Astrocyte of the spinal cord (primary cell): ENCODE results near the gene SELENOI.
A peak's percentile ranks its signal among the peaks of the same experiment; 100 is the strongest.

Experiments used
- DNase-seq: peaks from one replicate; pipeline ENCODE4 v3.0.0; 2011; ENCODE audit warnings: low read depth, low spot score
- H3K4me3 ChIP-seq: 2 replicates; pipeline ENCODE4 v1.5.1; 2011; ENCODE audit warnings: low read depth, mild to moderate bottlenecking, low read length, moderate library complexity
- CTCF ChIP-seq: IDR thresholded peaks from 2 replicates; pipeline ENCODE4 v1.5.1; 2012; ENCODE audit warnings: low read depth, mild to moderate bottlenecking, low read length, inconsistent platforms
- in situ Hi-C: cut with HindIII; loops from 2 replicates; pipeline ENCODE4 v1.10.0; 2017; ENCODE audit warnings: low sequenced_read_pairs

The SELENOI gene

GRCh38 chr2:26355038-26355995 lies 9.4 kb downstream of the SELENOI start:
- peak; percentile 93 for DNase-seq
- in situ Hi-C loops: no loop called here
- H3K4me3 ChIP-seq: no peak overlapping the region

GRCh38 chr2:26356111-26356510 lies 10.2 kb downstream of the SELENOI start:
- DNase-seq: no peak
- H3K4me3 ChIP-seq: no peak overlapping the region
- in situ Hi-C loops: no loop called here
- no peak for TF ChIP-seq CTCF

More at GRCh38 chr2:26355038-26355995, 9.4 kb downstream of the SELENOI start:
- no peak for TF ChIP-seq CTCF

GRCh38 chr2:26356771-26357170 lies 10.8 kb downstream of the SELENOI start:
- no peak overlapping the region for H3K4me3 ChIP-seq
- no peak for TF ChIP-seq CTCF
- in situ Hi-C loops: no loop called here
- no peak for DNase-seq

- in situ Hi-C loops: no loop called here
- TF ChIP-seq CTCF: no peak
Observed at GRCh38 chr2:26359886-26360473, 14.0 kb downstream of the SELENOI start.

GRCh38 chr2:26363323-26363722 lies 17.4 kb downstream of the SELENOI start:
- in situ Hi-C loops: no loop called here
- no peak overlapping the region for H3K4me3 ChIP-seq
- TF ChIP-seq CTCF: no peak
- DNase-seq: peak; percentile 12

More at GRCh38 chr2:26359886-26360473, 14.0 kb downstream of the SELENOI start:
- no peak for DNase-seq
- no peak overlapping the region for H3K4me3 ChIP-seq

- no peak for DNase-seq
- in situ Hi-C loops: no loop called here
- no peak for TF ChIP-seq CTCF
- no peak overlapping the region for H3K4me3 ChIP-seq
Observed at GRCh38 chr2:26363958-26364357, 18.0 kb downstream of the SELENOI start.
